Stimulated activated naive CD8-positive, alpha-beta T cell treated with anti-CD3 and anti-CD28 coated beads, Interleukin-15, Interleukin-2, amounts not matched to agents 100 ng/mL and 50 ng/mL, for 24 hours (primary cell): ENCODE data around the gene DOCK3.

Source experiments
- H3K27ac Mint-ChIP-seq: one replicate; pipeline ENCODE4 v1.8.0; 2021; ENCODE audit warnings: mild to moderate bottlenecking, mixed read lengths
- H3K27me3 Mint-ChIP-seq: one replicate; pipeline ENCODE4 v1.8.0; 2021; ENCODE audit warnings: mixed read lengths
- H3K36me3 Mint-ChIP-seq: one replicate; pipeline ENCODE4 v1.8.0; 2021; ENCODE audit warnings: low read depth, mixed read lengths
- H3K4me1 Mint-ChIP-seq: one replicate; pipeline ENCODE4 v1.8.0; 2021; ENCODE audit warnings: low read depth, mixed read lengths
- H3K4me3 Mint-ChIP-seq: one replicate; pipeline ENCODE4 v1.8.0; 2021; ENCODE audit warnings: mild to moderate bottlenecking, mixed read lengths
- H3K9me3 Mint-ChIP-seq: one replicate; pipeline ENCODE4 v1.8.0; 2021; ENCODE audit warnings: mixed read lengths

The DOCK3 gene, protein sequence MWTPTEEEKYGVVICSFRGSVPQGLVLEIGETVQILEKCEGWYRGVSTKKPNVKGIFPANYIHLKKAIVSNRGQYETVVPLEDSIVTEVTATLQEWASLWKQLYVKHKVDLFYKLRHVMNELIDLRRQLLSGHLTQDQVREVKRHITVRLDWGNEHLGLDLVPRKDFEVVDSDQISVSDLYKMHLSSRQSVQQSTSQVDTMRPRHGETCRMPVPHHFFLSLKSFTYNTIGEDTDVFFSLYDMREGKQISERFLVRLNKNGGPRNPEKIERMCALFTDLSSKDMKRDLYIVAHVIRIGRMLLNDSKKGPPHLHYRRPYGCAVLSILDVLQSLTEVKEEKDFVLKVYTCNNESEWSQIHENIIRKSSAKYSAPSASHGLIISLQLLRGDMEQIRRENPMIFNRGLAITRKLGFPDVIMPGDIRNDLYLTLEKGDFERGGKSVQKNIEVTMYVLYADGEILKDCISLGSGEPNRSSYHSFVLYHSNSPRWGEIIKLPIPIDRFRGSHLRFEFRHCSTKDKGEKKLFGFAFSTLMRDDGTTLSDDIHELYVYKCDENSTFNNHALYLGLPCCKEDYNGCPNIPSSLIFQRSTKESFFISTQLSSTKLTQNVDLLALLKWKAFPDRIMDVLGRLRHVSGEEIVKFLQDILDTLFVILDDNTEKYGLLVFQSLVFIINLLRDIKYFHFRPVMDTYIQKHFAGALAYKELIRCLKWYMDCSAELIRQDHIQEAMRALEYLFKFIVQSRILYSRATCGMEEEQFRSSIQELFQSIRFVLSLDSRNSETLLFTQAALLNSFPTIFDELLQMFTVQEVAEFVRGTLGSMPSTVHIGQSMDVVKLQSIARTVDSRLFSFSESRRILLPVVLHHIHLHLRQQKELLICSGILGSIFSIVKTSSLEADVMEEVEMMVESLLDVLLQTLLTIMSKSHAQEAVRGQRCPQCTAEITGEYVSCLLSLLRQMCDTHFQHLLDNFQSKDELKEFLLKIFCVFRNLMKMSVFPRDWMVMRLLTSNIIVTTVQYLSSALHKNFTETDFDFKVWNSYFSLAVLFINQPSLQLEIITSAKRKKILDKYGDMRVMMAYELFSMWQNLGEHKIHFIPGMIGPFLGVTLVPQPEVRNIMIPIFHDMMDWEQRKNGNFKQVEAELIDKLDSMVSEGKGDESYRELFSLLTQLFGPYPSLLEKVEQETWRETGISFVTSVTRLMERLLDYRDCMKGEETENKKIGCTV (N-terminal part only)

DNA sequence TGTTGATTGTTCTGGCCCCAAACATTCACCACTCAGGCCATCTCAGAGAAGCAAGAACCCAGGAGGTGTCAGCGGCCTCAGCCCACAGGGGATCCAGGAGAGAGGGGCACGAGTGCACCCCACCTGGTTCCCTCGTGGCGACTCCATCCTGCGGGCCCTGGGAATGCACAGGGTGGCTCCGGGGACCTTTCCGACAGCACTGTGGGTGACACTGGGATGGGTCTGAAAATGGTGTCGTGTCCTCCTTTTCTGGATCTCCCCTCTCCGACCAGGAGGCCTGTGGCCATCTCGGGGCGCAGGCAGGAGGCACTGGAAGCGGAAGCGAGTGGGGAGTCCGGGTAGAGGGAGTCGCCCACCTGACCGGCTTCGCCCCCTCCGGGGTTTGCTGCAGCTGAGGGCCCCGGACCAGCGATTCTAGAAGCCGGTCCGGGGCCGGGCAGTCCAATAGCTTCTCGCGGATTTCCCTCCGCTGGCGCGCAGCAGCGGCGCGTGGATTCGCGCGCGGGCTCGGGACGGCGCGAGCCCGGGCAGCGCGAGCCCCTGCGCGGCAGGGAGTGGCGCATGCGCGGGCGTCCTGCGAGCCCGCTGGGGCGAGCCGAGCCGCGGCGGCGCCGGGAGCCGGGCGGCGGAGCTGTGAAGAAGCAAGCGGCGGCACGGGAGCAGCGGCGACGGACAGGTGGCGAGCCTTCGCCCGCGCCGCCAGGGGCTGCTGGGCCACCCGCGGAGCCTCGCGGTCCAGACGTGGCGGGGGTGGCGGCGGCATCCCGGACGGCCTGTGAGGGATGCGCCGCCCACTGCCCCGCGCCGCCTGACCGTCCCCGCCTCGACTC is at the start of gene DOCK3:
Gene DOCK3, plus strand, starts transcription at position 579 of the 830 bp plus-strand sequence. CDS start 337 bp downstream, outside the sequence.
- Mint-ChIP-seq H3K27ac (peak within 1 kb of the TSS; percentile 81), H3K4me1 (peaks cover 19% of the 10 kb centered on the region), H3K4me3 (peak within 1 kb of the TSS; percentile 84), H3K36me3 (no peaks in the 10 kb centered on the region), H3K27me3 (peaks cover 47% of the 10 kb centered on the region), H3K9me3 (no peaks in the 10 kb centered on the region)

DNA sequence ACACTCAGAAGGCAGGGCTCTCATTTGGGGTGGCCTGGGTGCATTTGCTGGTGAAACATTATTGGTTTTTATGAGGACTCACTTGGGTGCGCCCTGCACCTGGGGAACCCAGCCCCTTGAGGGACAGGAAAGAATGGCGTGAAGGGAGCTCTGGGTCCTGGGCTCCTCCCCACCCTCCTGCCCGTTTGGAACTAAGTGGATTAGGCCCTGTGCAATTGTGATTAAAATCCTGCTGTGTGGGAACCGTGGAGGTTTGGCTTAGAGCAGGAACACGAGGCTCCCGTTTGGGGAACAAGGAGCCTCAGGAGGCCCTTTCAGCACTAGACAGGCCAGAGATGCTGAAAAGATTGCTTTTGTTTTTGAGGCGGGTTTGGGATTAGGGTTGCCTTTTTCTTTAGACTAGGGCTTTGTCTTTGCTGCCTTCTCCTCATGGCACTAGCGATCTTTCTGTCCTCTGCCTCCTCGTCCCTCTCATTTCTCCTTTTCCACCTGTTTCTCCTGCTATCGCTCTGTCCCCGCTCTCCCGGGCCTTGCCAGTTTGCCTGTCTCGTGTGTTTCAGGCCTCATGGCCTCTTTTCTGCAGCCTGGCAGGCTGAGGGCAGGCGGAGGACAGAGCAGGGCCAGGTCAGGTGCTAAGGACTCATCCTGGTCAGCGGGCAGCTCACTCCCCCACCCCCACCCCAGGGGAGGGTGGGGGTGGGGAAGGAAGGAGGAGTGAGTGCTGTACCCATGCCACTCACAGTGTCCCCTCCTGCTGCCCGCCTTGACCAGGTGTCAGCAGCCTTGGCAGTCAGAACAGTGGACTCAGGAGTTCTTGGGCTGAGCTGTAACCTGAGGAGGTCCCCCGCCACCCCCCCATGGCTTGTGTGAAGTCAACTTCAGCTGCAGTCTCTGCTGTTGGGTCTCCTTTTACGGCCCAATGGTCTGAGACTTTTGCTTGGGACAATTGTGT is 49.2 kb upstream of the DOCK3 start:
- Mint-ChIP-seq H3K9me3 (no peaks in the 10 kb centered on the region), H3K27ac (peak overlapping the region; percentile 92), H3K36me3 (peaks cover 57% of the 10 kb centered on the region), H3K4me1 (peaks cover 94% of the 10 kb centered on the region), H3K27me3 (no peaks in the 10 kb centered on the region), H3K4me3 (no peak overlapping the region)

DNA sequence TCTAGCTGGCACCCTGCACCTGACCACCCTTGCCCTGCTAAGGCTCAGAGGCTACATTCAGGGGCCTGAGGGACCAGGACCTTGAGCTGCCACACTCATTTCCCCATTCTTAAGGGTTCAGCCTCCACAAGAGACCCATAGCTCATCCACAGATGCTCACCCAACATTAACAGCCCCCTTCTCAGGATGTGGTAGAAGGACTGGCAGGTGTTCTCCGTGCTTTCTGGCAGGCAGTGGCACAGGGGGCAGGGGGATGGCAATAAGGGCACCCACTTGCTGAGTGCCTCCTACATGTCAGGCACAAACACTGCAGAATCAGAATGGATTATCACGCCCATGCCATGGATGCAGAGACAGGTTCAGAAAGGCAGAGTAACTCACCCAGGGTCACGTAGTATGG is 48.3 kb upstream of the DOCK3 start:
- no peak overlapping the region for H3K4me3 Mint-ChIP-seq
- H3K9me3 Mint-ChIP-seq: no peaks in the 10 kb centered on the region
- peaks cover 96% of the 10 kb centered on the region for H3K4me1 Mint-ChIP-seq
- peaks cover 58% of the 10 kb centered on the region for H3K36me3 Mint-ChIP-seq
- peak overlapping the region; percentile 49 for H3K27ac Mint-ChIP-seq
- no peaks in the 10 kb centered on the region for H3K27me3 Mint-ChIP-seq

DNA sequence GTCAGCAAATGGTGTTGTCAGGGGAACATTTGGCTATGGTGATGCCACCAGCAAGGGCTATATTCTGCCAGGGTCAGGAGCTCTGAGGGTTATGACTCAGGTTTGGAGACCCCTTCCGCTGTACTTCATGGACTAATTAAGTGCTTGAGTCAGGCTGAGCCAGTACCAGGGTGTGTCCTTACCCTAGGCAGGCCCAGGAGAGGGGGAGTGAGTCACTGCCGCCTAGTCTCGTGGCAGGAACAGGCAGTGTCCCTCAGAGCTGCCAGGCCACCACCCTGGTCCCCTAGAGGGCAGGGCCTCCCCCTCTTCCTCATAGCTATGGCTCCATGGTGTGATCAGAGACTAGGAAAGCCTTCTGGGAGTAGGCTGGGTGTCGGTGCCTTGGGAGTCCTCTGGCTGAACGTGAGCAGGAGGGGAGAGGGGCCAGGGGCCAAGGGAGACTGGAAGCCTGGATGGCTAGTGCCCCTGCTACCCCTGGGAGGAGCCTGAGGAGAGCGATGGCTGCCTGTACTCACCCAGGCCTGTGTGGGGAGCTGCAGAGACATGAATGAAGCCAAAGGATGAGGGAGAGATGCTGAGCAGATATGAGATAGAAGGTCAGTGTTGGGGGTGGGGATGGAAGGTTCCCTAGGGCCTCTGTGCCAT is 47.2 kb upstream of the DOCK3 start:
- Mint-ChIP-seq H3K36me3 (peaks cover 60% of the 10 kb centered on the region), H3K4me1 (peaks cover 98% of the 10 kb centered on the region), H3K4me3 (peak overlapping the region; percentile 9), H3K27ac (peak overlapping the region; percentile 67), H3K9me3 (no peaks in the 10 kb centered on the region), H3K27me3 (no peaks in the 10 kb centered on the region)

DNA sequence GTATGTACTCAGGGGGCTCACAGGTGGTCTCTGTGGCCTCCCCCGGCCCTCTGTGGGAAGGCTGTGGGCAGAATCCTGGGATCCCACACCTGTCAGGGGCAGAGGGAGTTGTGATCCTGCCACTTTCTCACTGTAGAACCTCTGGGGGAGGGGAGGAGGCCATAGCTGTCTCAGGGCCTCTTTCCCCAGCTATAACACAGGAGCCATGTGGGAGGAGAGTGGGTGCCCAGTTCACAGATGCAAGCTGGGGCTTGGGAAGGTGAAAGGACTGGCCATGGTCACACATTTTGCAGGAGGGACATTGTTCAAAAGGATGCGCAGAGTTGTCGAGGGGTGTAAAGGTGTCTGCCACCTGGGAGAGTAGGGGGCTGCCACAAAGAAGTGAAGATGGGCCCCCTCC is 46.1 kb upstream of the DOCK3 start:
- Mint-ChIP-seq H3K4me3 (no peak overlapping the region), H3K27me3 (no peaks in the 10 kb centered on the region), H3K36me3 (peaks cover 61% of the 10 kb centered on the region), H3K27ac (peak overlapping the region; percentile 41), H3K9me3 (no peaks in the 10 kb centered on the region), H3K4me1 (peaks cover 98% of the 10 kb centered on the region)

DNA sequence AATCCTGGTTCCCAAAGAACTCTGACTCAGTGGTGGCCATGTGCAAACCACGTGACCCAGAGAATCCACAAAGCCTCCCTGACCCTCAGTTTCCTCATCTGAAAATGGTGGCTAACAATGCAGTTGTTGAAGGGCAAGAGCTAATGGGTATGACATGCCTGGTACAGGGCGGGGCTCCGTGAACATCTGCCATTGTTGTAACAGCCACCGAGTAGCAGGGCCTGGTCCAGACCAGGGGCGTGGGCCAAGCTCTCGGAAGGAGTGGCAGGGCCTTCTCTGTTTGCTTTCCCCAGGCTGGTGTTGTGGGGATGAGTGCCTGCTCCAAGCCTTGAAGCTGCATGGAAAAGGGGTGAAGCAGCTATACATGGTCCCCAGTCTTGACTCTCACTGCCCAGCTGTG is 44.3 kb upstream of the DOCK3 start:
- no peak overlapping the region for H3K4me3 Mint-ChIP-seq
- H3K4me1 Mint-ChIP-seq: peaks cover 94% of the 10 kb centered on the region
- no peaks in the 10 kb centered on the region for H3K9me3 Mint-ChIP-seq
- H3K36me3 Mint-ChIP-seq: peaks cover 51% of the 10 kb centered on the region
- no peak overlapping the region for H3K27ac Mint-ChIP-seq
- H3K27me3 Mint-ChIP-seq: no peaks in the 10 kb centered on the region

DNA sequence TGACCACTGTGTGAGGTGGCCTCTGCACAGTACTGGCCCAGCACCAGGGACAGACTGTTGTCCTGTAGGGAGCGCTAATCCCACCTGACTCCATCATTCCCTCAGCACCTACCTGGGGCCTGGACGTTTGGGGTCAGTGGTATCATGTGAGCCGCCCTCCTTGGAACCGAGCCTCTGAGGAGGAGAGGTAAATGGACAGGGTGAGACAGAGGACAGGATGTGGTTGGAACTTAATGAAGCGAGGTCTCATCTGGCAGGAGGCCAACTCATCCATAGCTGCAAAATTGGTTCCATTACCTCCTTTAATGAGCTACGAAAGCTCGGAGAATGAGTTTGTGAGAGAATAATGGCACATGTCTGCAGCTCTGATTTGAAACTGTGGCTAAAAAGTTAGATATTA is 43.9 kb upstream of the DOCK3 start:
- H3K36me3 Mint-ChIP-seq: peaks cover 48% of the 10 kb centered on the region
- H3K9me3 Mint-ChIP-seq: no peaks in the 10 kb centered on the region
- H3K27ac Mint-ChIP-seq: peak overlapping the region; percentile 26
- H3K4me3 Mint-ChIP-seq: no peak overlapping the region
- H3K27me3 Mint-ChIP-seq: no peaks in the 10 kb centered on the region
- peaks cover 90% of the 10 kb centered on the region for H3K4me1 Mint-ChIP-seq

DNA sequence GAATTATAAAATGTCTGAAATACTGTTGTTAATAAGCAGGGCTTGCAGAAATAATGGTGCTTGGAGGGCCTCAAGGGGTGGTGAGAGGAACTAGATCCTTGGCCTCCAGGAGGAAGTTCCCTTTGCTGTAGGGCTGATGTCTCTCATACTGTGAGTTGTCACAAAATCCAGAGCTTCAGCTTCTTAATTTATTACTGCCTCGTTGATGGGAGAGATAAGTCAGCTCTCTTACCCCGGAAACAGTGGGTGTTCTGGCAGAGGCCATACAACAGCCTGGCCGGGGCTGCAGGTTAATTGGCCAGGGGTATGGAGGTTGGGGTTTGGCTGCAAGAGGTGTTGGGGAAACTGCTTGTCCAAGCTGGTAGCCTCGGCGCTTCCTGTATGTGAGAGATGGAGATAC is 42.3 kb upstream of the DOCK3 start:
- H3K9me3 Mint-ChIP-seq: no peaks in the 10 kb centered on the region
- H3K27me3 Mint-ChIP-seq: no peaks in the 10 kb centered on the region
- peaks cover 92% of the 10 kb centered on the region for H3K4me1 Mint-ChIP-seq
- peaks cover 47% of the 10 kb centered on the region for H3K36me3 Mint-ChIP-seq
- H3K4me3 Mint-ChIP-seq: peak overlapping the region; percentile 25
- H3K27ac Mint-ChIP-seq: peak overlapping the region; percentile 66

DNA sequence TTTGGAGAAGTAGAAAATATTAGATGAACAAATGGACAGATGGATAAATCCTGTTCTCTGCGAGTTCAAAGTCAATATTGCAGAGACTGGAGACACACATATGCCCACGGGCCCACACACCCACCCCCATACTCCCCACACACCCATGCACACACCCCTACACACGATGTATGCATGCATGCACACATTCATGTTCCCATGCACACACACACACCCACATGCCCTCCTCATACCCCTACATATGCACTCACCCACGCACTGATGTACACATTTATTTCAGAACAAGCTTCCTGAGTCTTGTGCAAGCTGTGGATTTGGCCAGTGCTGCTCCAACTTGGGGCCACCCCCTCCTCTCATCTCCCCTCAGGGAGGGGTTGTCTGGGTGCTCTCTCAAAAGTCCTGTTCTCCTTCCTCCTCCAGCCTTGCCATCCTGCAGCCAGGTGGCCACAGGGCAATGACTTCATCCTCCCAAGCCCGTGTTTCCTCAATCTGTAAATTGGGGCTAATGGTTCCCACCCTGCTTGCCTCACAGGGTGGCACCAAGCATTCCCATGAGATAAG is 41.4 kb upstream of the DOCK3 start:
- Mint-ChIP-seq H3K4me1 (peaks cover 92% of the 10 kb centered on the region), H3K9me3 (no peaks in the 10 kb centered on the region), H3K27ac (peak overlapping the region; percentile 71), H3K27me3 (no peaks in the 10 kb centered on the region), H3K4me3 (no peak overlapping the region), H3K36me3 (peaks cover 45% of the 10 kb centered on the region)

DNA sequence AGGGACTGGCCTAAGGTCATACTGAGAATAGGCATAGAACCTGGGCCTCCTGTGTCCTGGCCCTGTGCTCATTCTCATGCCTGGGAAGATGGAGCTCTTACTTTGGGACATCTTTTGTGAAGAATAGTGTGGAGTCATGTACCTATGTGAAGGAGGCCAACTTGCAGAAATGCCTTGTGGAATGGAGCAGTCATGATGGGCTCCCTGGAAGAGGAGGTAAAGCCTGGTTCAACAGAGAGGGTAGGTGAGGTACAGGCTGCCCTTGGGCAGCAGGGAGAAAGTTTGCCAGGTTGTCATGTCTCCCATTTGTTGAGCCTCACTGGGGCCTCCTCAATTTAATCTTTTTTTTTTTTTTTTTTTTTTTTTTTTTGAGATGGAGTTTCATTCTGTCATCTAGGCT is 39.7 kb upstream of the DOCK3 start:
- Mint-ChIP-seq H3K27me3 (no peaks in the 10 kb centered on the region), H3K36me3 (peaks cover 38% of the 10 kb centered on the region), H3K27ac (peak overlapping the region; percentile 62)

DNA sequence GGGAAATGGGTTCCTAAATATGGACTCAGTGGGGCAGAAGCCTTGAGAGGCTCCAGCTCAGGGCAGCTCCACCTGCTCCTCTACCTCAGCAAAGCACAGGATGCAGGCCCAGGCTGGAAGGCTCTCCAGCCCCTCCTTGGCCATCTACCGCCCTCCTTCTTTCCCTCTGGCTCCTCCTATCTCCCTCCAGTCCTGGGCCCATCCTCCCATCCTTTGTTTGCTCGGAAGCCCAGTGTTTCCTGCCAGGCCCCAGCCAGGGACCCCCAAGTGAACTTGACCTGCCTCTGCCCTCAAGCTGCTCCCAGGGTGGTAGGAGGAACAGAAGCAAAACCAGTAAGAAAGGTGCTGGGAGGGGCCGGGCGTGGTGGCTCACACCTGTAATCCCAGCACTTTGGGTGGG is 37.7 kb upstream of the DOCK3 start:
- no peak overlapping the region for H3K4me3 Mint-ChIP-seq
- H3K36me3 Mint-ChIP-seq: peaks cover 43% of the 10 kb centered on the region
- H3K27me3 Mint-ChIP-seq: no peaks in the 10 kb centered on the region
- no peaks in the 10 kb centered on the region for H3K9me3 Mint-ChIP-seq
- H3K4me1 Mint-ChIP-seq: peaks cover 73% of the 10 kb centered on the region
- H3K27ac Mint-ChIP-seq: peak overlapping the region; percentile 80

More for the DNA sequence above, 39.7 kb upstream of the DOCK3 start:
- H3K4me1 Mint-ChIP-seq: peaks cover 90% of the 10 kb centered on the region
- no peak overlapping the region for H3K4me3 Mint-ChIP-seq
- no peaks in the 10 kb centered on the region for H3K9me3 Mint-ChIP-seq

DNA sequence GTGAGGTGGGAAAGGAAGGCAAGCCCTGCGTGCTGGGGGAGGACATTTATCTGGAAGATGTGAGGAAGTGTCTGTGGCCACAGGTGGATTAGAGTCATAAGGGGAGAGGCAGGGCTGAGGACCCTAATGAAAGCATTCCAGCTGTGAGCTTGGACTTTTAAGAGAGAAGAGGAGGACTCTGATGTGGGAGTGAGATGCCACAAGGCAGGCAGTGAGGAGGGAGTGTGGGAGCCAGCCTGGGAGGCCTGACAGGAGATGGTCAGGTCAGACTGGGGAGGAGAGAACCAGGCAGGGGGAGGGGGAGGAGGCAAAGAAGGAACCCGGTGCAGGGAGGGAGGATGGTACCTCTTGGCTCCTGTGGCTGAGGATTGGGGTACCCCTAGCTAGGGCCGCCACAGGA is 36.8 kb upstream of the DOCK3 start:
- H3K27ac Mint-ChIP-seq: peak overlapping the region; percentile 80
- H3K4me1 Mint-ChIP-seq: peaks cover 64% of the 10 kb centered on the region
- no peak overlapping the region for H3K4me3 Mint-ChIP-seq
- no peaks in the 10 kb centered on the region for H3K27me3 Mint-ChIP-seq
- peaks cover 42% of the 10 kb centered on the region for H3K36me3 Mint-ChIP-seq
- H3K9me3 Mint-ChIP-seq: no peaks in the 10 kb centered on the region
